Stimulated activated CD4-positive, alpha-beta T cell treated with anti-CD3 and anti-CD28 coated beads, TNF-alpha, amount 100 ng/mL, for 4 hours (primary cell): ENCODE measurements around the gene DTNB.
"Not testable (repeated sequence)": the region's sequence is repeated elsewhere in the genome, so short reads cannot be mapped to it uniquely, and the experiment has no call there.

Experiments used
- DNase-seq, 3 experiments: peaks; one replicate each; pipeline ENCODE4 v3.0.0-alpha.2; 2020; ENCODE audit warnings: low read depth in 3 of 3

DTNB gene

DNA sequence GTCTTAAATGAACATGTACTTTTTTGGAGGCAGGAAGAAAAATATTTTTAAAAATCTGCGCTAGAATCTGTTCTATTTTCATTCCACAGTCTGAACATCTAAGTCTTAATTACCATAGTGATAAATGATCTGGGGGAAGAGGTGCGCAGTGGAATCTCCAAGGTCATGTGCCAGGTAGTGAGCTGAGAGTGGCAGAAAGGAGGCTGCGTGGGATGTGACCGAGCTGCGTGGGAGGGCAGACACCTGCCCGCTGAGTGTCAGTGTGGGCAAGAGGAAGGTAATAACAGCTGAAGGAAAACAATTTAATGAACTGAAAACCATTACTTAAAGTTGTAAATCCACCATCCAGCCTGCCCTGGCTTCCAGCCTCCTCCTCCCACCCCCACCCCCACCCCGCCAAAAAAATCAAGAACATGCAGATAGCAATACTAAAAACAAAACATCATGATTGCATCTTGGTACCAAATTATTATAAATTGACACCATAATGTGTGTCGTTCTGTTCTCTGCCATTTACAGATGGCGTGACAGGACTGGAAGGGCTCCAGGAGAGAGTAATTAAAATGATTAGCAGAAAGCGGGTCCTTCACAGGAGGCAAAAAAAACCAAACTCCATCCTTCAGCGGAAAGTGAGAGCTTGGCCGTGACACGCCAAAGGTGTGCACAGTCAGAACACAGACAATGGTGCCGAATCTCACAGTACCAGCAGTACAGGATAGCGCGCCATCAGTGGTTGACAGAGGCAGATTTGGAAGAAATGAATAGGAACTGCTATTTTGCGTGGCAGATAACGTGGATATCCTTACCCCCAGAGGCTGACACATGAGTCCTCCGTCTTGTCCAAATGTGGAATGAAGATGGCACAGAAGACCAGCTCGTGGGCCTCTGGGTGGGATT is 11.4 kb upstream of the DTNB start:
- DNase-seq, result peak in 1 of 3 experiments; percentile 21

- no peak for DNase-seq
Observed at GRCh38 chr2:25682082-25682481, 8.7 kb upstream of the DTNB start.

GRCh38 chr2:25677877-25678276 is 4.5 kb upstream of the DTNB start:
- no peak for DNase-seq

- no peak for DNase-seq
Observed at GRCh38 chr2:25674077-25674362, 643 bp upstream of the DTNB start.

- DNase-seq, result peak; percentile 33 to 53 (median 46)
Observed at GRCh38 chr2:25672494-25673299, 680 bp downstream of the DTNB start.

DNA sequence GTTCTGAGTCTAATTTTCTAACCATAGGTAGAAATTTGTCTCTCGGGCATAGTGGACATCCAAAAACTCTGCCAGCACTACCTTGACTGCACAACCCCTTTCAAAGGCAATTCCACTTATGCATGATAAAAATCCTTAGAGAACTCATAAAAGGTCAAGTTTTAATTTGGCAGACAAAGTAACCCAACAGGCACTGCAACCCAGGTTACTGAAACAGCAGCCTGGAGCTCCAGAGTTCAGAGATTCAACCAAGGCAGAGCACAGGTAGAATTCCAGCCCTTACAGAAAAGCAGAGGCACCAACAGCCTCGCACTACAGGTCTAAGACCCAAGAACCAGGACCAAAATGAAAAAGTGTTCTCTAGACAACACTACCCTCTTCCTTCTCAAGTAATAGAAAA is 1.8 kb downstream of the DTNB start:
- DNase-seq, result no peak

DNA sequence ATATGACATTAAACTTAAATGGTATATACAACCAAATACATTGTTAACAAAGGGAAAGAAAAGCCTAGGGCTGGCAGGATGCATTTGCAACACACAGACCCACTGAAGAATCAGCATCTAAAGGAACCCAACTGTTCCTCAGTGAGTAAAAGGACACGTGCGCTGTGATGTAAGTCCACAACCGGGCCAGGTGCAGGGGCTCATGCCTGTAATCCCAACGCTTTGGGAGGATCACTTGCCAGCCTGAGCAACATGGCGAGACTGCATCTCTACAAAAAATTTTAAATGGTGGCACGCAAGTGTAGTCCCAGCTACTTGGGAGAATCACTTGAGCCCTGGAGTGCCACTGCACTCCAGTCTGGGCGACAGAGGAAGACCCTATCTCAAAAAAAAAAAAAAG is 3.9 kb downstream of the DTNB start:
- no peak for DNase-seq

DNA sequence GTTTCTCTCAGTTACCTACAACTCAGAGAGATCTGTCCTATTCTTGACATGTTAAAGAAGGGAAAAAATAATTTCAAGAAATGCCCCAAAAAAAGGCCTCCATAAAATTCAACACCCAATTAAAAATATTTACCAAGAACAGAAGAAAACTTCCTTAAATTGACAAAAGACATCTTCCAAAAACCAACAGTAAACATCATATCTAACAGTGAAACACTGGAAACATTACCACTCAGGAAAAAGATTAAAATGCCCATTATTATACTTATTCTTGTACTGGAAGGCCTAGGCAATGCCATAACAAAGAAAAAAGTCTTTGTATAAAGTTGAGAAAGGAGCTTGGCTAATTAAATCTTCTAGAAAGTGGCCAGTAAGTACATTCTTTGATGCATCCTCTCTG is 7.2 kb downstream of the DTNB start:
- DNase-seq, result no peak

- not testable (repeated sequence) for DNase-seq
Observed at GRCh38 chr2:25665429-25665828, 7.9 kb downstream of the DTNB start.

DNA sequence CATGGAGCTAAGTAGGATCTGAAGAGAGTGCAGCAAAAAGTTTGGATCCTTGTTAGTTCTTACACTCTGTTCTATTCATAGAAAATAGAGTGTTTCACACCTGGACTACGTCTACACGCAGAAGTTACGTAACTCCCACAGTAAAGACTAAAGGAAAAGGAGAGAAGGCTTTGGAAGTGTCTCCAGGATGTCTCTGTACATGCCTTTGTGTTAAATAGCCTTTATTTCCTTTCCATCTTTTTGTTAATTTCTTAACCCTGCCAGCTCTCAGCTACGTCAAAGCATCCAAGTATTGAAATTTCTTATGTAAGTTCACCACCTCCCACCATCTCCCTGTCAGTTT is 8.4 kb downstream of the DTNB start:
- no peak for DNase-seq

GRCh38 chr2:25664183-25664964 is 9.0 kb downstream of the DTNB start:
- DNase-seq, result no peak

- DNase-seq, result no peak
Observed at GRCh38 chr2:25655316-25655715, 18.1 kb downstream of the DTNB start.

- DNase-seq, result no peak
Observed at GRCh38 chr2:25654801-25655200, 18.6 kb downstream of the DTNB start.

- no peak for DNase-seq
Observed at GRCh38 chr2:25651782-25652455, 21.5 kb downstream of the DTNB start.

DNA sequence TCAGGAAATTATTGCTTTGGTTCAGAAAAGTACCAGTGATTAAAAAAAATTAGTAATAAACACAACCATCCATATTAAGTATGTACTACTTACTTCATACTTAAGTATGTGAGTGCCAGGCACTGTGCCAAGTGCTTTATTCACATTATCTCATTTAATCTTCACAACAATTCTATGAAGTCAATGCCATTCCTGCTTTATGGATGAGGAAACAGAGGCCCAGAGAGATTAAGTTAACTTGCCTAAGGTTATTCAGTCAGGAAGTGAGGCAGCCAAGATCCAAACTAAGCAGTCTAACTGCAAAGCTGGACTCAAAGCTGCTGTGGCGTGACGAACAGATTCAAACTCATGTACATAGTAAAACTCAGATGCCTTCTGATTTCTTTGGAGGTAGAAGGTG is 22.3 kb downstream of the DTNB start:
- DNase-seq, result no peak

DNA sequence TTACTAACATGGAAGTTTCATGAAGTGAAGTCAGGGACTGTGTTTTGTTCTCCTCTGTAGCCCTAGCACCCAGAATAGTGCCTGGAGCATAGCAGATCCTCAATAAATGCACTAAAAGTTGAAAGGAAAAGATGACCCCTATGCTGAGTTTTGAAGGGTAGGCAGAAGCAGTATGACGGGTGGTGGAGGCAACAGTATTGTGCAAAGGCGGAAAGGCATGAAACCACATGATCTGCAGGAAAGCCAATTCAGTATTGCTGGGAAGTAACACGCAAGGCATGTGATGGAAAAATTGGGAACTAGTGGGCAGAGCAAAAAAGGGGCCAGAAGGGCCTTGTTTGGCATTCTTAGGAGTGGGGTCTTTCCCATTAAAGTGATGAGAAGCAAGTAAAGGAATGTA is 23.1 kb downstream of the DTNB start:
- DNase-seq, result no peak

GRCh38 chr2:25649786-25650185 is 23.6 kb downstream of the DTNB start:
- DNase-seq, result no peak

DNA sequence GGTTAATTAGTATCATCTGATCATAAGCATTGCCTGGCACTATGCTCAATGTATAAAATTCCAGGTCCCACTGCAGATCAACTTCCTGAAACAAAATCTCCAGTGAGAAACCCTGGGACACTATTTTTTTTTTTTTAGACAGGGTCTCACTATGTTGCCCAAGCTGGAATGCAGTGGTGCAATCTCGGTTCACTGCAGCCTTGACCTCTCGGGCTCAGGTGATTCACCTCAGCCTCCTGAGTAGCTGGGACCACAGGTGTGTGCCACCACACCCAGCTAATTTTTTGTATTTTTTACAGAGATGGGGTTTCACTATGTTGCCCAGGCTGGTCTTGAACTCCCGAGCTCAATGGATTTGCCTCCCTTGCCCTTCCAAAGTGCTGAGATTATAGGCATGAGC is 31.1 kb downstream of the DTNB start:
- no peak for DNase-seq

DNA sequence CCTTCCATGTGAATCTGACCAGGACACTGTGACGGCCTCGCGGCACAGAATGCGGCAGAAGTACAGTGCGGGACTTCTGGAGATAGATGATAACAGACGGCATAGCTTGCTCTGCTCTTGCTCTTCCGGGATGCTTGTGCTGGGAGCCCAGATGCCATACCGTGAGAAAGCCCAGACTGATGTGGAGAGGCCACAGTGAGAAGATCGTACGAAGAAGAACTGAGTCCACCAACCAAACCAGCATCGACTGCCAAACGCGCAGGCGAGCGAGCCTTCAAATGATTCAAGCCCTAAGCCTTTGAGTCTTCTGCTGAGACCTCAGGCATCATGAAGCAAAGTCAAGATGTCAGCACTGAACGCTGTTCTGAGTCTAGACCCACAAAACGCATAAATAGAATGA is 33.7 kb downstream of the DTNB start:
- DNase-seq, result no peak

DNA sequence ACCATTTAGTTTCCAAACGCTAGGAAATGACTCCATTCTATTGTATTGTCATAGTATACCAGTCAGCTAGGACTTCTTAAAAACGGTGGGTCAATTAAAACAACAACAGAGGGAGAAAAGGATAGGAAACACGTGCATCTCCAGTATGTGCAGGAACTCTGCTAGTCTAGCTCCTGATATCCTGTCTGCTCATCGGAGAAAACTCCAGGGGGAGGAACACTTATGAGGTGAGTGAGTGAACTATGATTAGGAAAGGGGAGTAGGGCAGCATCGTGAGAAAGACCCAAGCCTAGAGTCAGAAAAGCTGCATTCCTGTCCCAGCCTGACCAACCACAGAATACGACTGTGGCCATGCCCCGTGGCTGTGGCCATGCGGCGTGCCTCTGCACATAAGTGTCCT is 34.2 kb downstream of the DTNB start:
- DNase-seq, result no peak

DNA sequence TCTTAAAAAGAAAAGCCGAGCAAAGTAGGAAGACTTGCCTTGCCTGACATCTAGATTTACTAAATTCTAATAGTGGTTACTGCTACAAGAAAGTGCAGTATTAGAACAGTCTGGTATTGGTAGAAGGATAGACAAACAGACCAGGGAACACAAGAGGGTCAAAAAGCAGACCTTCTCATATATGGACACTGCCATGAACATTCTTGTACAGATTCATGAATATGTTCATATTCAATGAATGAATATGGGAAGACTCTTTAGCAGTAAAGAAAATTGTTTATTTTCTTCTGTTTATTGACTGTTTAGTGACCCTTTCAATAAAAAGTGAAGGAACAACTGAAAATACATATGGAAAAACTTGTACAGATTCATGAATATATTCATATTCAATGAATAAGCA is 37.6 kb downstream of the DTNB start:
- no peak for DNase-seq

- DNase-seq, result not testable (repeated sequence)
Observed at GRCh38 chr2:25633801-25634200, 39.6 kb downstream of the DTNB start.
